Natural killer cell (primary cell): ENCODE data around the gene VPS52. TPM values are rescaled to one million over a fixed set of nuclear protein-coding genes. Genes with fewer than 3 reads are reported as not detected.

ENCODE experiments used
- ATAC-seq, 3 donors: fragments of 150-1000 bp in 2 of 3; fragments of 200-7000 bp in 1 of 3; cut with Tn5 transposase; 1 replicate in 1 of 3; 2 replicates in 2 of 3; pipeline ENCODE4 v1.10.0; 2021; ENCODE audit warnings: mild to moderate bottlenecking in 2 of 3, moderate library complexity in 2 of 3
- DNase-seq, 2 donors: peaks; one replicate each; pipeline versions ENCODE4 v3.0.0 to v3.0.0-alpha.2; 2013 to 2021; ENCODE audit warnings: mixed read lengths in 1 of 2
- H3K27ac ChIP-seq: one replicate; pipeline ENCODE4 v1.5.1; 2013; ENCODE audit warnings: mild to moderate bottlenecking, low read length
- H3K27me3 ChIP-seq: one replicate; pipeline ENCODE4 v1.6.1; 2013; ENCODE audit warnings: low read length; ENCODE audit not compliant: control insufficient read depth, insufficient read depth
- H3K36me3 ChIP-seq: one replicate; pipeline ENCODE4 v1.6.1; 2013; ENCODE audit warnings: low read length; ENCODE audit not compliant: control insufficient read depth, insufficient read depth
- H3K4me1 ChIP-seq: one replicate; pipeline ENCODE4 v1.6.1; 2013; ENCODE audit warnings: low read length; ENCODE audit not compliant: control insufficient read depth, insufficient read depth
- H3K4me3 ChIP-seq: one replicate; pipeline ENCODE4 v1.5.1; 2013; ENCODE audit warnings: low read length
- H3K9me3 ChIP-seq: one replicate; pipeline ENCODE4 v1.6.1; 2013; ENCODE audit warnings: low read length; ENCODE audit not compliant: control insufficient read depth, insufficient read depth
- H3K27ac Mint-ChIP-seq, 2 donors: one replicate each; pipeline ENCODE4 v1.8.0; 2022; ENCODE audit warnings: mild to moderate bottlenecking in 2 of 2, mixed read lengths in 2 of 2, moderate library complexity in 1 of 2
- H3K27me3 Mint-ChIP-seq, 2 donors: one replicate each; pipeline ENCODE4 v1.8.0; 2022; ENCODE audit warnings: low read depth in 2 of 2, mixed read lengths in 2 of 2
- H3K36me3 Mint-ChIP-seq: one replicate; pipeline ENCODE4 v1.8.0; 2022; ENCODE audit warnings: mixed read lengths
- H3K4me1 Mint-ChIP-seq, 2 donors: one replicate each; pipeline ENCODE4 v1.8.0; 2022; ENCODE audit warnings: mixed read lengths in 2 of 2
- H3K4me3 Mint-ChIP-seq: one replicate; pipeline ENCODE4 v1.8.0; 2022; ENCODE audit warnings: mild to moderate bottlenecking, moderate library complexity, mixed read lengths
- H3K9me3 Mint-ChIP-seq, 2 donors: one replicate each; pipeline ENCODE4 v1.8.0; 2022; ENCODE audit warnings: mixed read lengths in 2 of 2
- WGBS: methylation state at CpG from one replicate; pipeline ENCODE4 v1.1.7; 2013; ENCODE audit warnings: missing lambda C conversion rate; ENCODE audit not compliant: insufficient coverage; 5-methylcytosine and 5-hydroxymethylcytosine counted together
- intact Hi-C: fragments of 100-400 bp; cut with micrococcal nuclease; formaldehyde crosslinking; loops from one replicate; pipeline ENCODE4 v1.14.2; 2022
- total RNA-seq, 4 donors: library from RNA; stranded (reverse); fragments of 120-200 nt in 1 of 4; gene quantifications; one replicate each; pipeline versions ENCODE4 v1.2.3 to v1.2.4, GENCODE V29; 2013 to 2022
- TF ChIP-seq, protein P1 (sequence below): fragments of 200-600 bp; IDR thresholded peaks from one replicate; pipeline ENCODE4 v1.8.0; 2022; ENCODE audit warnings: antibody characterized with exemption

Gene VPS52
- total RNA-seq, 3 donors from 2014 or later (not counting 1 experiment from before 2014, with no cell fraction given): 98.0 to 112 (median 99.4) TPM

DNA sequence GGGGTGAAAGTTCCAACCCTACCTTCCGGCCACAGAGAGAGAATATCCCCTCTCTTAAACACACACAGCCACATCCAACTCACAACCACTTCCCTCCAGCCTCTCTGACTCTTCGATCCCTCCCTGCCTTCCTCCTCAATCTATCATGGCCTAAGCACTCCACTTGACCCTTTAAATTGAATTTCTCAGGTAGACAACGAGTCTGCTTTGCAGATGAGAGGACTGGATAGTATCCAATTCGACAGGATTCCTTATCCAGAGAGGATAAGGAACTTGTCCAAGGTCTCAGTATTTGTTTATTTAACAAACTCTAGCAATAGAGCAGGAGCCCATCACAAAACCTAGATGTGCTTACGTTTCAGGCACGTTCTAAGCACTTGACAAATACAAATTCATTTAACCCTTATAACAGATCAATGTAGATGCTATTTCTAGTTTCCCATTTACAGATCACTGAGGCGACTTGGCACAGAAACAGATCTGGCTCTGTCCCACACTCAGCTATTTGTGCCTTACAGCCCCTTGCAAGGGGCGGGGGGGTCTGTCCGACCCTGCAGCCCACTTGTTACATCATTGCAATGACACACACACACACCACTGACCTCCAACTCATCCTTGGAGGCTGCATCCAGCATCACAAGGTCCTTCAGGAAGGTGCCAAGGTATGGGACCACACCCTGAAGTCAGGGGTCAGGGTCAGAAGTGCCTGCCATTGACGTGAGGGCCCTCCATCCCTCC lies 22.6 kb upstream of the VPS52 start:
- TF ChIP-seq, protein P1, sequence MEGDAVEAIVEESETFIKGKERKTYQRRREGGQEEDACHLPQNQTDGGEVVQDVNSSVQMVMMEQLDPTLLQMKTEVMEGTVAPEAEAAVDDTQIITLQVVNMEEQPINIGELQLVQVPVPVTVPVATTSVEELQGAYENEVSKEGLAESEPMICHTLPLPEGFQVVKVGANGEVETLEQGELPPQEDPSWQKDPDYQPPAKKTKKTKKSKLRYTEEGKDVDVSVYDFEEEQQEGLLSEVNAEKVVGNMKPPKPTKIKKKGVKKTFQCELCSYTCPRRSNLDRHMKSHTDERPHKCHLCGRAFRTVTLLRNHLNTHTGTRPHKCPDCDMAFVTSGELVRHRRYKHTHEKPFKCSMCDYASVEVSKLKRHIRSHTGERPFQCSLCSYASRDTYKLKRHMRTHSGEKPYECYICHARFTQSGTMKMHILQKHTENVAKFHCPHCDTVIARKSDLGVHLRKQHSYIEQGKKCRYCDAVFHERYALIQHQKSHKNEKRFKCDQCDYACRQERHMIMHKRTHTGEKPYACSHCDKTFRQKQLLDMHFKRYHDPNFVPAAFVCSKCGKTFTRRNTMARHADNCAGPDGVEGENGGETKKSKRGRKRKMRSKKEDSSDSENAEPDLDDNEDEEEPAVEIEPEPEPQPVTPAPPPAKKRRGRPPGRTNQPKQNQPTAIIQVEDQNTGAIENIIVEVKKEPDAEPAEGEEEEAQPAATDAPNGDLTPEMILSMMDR: no peak
- no peak overlapping the region for H3K27ac ChIP-seq
- H3K36me3 Mint-ChIP-seq: no peaks in the 10 kb centered on the region

DNA sequence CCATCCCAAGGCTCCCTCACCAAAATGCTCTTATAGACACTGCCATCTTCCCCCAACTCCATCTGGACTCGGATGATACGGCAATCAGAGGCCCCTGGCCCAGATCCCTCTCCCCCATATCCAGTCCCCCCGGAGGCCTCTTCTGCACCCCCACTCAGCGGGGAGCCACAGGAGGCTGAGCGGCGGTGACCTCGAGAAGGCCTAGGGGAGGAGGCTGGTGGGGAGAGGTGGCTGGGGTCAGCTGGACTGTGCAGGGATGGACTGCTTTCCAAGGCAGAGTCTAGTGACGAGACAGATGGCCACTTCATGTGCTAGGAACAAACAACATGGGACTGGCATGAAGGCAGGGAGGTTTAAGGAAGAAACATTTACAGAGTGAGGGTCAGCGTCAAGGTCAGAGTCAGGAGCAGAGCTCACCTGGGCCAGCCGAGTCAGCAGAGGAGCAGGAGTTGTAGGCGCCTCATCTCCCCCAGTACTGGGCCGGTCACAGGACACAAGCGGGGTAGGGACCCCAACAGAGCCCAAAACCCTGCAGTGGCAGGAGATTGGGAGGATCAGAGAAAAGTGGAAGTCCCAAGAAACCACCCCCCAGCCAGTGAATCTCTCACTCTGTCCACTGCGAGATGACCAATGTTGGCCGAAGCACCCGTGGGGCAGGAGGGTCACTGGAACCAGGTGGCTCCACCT lies 21.5 kb upstream of the VPS52 start:
- H3K36me3 Mint-ChIP-seq: no peaks in the 10 kb centered on the region

More for the DNA sequence above, 22.6 kb upstream of the VPS52 start:
- Histone ChIP-seq H3K9me3 (no peaks in the 10 kb centered on the region), H3K4me1 (peaks cover 30% of the 10 kb centered on the region), H3K27me3 (no peaks in the 10 kb centered on the region), H3K4me3 (no peak overlapping the region), H3K36me3 (peaks cover 53% of the 10 kb centered on the region)
- Mint-ChIP-seq H3K27ac (no peak overlapping the region), H3K9me3 (no peaks in the 10 kb centered on the region), H3K4me3 (no peak overlapping the region), H3K27me3 (no peaks in the 10 kb centered on the region), H3K4me1 (peaks cover 42 to 54% of the 10 kb centered on the region in 2 donors)
- intact Hi-C loops: no loop called here
- ATAC-seq: no peak
- WGBS: 94% methylated on average over 10 of the region's 10 CpGs
- DNase-seq: no peak

DNA sequence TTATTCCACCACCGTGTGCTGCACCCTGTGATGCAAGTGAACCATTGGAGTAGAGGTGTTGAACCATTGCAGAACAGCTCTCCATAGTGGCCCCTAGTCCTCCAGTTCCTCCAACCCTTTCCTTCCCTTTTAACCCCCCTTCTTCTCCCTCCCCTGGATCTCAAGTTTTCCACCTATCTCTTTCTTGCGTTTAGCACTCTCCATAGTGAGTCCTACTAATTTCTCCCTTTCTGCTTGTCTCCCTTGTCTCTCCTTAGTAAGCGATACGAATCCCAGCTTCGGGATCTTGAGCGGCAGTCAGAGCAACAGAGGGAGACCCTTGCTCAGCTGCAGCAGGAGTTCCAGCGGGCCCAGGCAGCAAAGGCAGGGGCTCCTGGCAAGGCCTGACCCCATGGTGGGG lies 18.8 kb upstream of the VPS52 start:
- no peak for ATAC-seq
- H3K4me1 Mint-ChIP-seq: peaks cover 39 to 49% of the 10 kb centered on the region in 2 donors
- TF ChIP-seq, protein P1: no peak
- peak overlapping the region; percentile 99 for H3K4me3 Mint-ChIP-seq
- Histone ChIP-seq H3K4me3 (no peak overlapping the region), H3K27me3 (no peaks in the 10 kb centered on the region), H3K4me1 (peaks cover 23% of the 10 kb centered on the region), H3K9me3 (no peaks in the 10 kb centered on the region), H3K36me3 (peaks cover 53% of the 10 kb centered on the region), H3K27ac (no peak overlapping the region)
- DNase-seq: no peak
- H3K36me3 Mint-ChIP-seq: peaks cover 8% of the 10 kb centered on the region
- H3K27me3 Mint-ChIP-seq: no peaks in the 10 kb centered on the region
- no peaks in the 10 kb centered on the region for H3K9me3 Mint-ChIP-seq
- WGBS: 87% methylated on average over 7 of the region's 7 CpGs
- intact Hi-C loops: no loop called here
- peak overlapping the region; percentile 92 to 94 for H3K27ac Mint-ChIP-seq

More for the DNA sequence above, 21.5 kb upstream of the VPS52 start:
- TF ChIP-seq, protein P1: no peak
- ATAC-seq: no peak
- 98% methylated on average over 14 of the region's 16 CpGs for WGBS
- no peak overlapping the region for H3K27ac Mint-ChIP-seq
- no peaks in the 10 kb centered on the region for H3K27me3 ChIP-seq
- H3K4me3 Mint-ChIP-seq: no peak overlapping the region
- H3K4me1 Mint-ChIP-seq: peaks cover 47 to 59% of the 10 kb centered on the region in 2 donors
- peaks cover 35% of the 10 kb centered on the region for H3K4me1 ChIP-seq
- H3K27me3 Mint-ChIP-seq: no peaks in the 10 kb centered on the region
- intact Hi-C loops: no loop called here
- no peak overlapping the region for H3K4me3 ChIP-seq
- DNase-seq: no peak
- no peaks in the 10 kb centered on the region for H3K9me3 Mint-ChIP-seq
- no peaks in the 10 kb centered on the region for H3K9me3 ChIP-seq
- no peak overlapping the region for H3K27ac ChIP-seq
- peaks cover 53% of the 10 kb centered on the region for H3K36me3 ChIP-seq
